Glomerular visceral epithelial cell (primary cell): ENCODE data around the gene CYP3A5.

Source experiments
- DNase-seq: peaks from one replicate; pipeline ENCODE4 v3.0.0-alpha.2; 2016; ENCODE audit errors: extremely low spot score

Gene CYP3A5

GRCh38 chr7:99615989-99616358 lies 63.8 kb downstream of the CYP3A5 start:
- DNase-seq: no peak

GRCh38 chr7:99614495-99614894 lies 65.3 kb downstream of the CYP3A5 start:
- no peak for DNase-seq

GRCh38 chr7:99607548-99607947 lies 72.2 kb downstream of the CYP3A5 start:
- DNase-seq: no peak

GRCh38 chr7:99606531-99606930 lies 73.3 kb downstream of the CYP3A5 start:
- no peak for DNase-seq

- DNase-seq: no peak
Measured at GRCh38 chr7:99605527-99605926, 74.3 kb downstream of the CYP3A5 start.

GRCh38 chr7:99601656-99602310 lies 78.0 kb downstream of the CYP3A5 start:
- DNase-seq: no peak

- DNase-seq: no peak
Measured at GRCh38 chr7:99599836-99600235, 80.0 kb downstream of the CYP3A5 start.
